Measurements from ENCODE around the gene ZNF555.
"Not testable (repeated sequence)": the region's sequence is repeated elsewhere in the genome, so short reads cannot be mapped to it uniquely, and the experiment has no call there.

The ZNF555 gene

DNA sequence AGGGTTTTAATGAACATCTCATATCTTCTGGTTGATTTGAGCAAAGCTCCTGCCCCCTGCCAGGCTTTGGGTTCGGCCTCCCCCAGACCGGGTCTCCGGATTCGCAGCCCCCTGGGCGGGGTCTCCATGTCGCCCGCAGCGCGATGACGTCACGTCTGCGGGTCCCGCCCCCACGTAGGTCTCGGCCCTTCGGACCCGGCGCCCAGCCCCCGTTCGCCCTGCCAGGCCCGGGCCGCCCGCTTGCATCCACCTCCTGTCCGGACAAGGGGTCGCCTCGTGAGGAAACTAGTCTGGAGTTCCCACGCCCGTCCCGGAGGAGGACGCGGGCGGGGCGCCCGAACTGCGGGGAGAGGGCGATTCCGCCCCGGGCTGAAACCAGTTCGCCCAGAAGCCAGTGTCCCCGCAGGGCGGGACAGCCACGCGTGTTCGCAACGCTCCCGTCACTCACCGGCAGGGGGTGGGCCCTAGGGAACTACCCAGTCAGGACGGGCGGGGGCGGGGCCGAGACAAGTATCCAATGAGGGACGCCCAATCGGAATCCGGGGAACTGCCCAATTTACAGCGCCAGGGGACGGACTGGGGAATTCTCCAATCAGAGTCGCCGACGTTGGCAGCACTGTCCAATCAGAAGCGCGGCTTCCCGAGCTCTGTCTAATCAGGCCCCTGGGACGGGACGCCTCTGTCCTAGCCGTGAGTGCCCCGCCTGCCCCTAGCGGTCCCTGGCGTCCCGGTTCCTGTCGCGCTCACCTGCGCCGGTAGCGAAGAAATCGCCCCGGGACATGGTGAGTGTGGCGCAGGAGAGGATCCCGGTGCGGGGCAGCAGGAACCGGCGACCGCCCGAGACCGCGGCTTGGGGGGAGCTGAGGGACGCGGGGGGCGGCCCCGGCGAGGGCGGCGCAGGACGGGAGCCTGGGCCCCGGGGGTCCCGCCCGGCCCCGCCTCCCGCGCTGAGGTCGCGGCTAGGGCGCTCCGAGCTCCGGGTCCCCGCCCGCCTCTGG, at the start of gene ZNF555:
Gene ZNF555 (plus strand): TSS at position 682 of the 998 bp plus-strand sequence. CDS start 98 bp downstream, at position 780.
- DNase-seq = peak; percentile 98

DNA sequence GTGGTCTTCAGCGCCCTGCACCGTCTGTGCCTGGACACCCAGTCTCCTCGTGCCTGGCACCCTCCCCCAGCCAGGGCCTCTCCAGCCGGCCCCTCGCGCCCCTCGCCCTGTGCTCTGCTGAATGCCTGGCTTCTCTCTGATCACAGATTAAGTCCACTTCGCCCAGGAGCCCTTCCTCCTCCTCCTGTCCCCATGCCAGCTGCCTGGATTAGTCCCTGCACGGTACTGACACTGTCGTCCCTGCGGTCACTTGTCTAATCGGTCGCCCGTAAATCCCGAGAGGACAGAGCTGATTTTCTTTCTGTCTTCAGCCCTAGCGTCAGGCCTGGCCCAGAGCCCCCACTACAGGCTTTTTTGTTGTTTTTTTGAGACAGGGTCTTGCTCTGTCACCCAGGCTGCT, 49.4 kb upstream of the ZNF555 start:
- peak; percentile 53 for DNase-seq

DNA sequence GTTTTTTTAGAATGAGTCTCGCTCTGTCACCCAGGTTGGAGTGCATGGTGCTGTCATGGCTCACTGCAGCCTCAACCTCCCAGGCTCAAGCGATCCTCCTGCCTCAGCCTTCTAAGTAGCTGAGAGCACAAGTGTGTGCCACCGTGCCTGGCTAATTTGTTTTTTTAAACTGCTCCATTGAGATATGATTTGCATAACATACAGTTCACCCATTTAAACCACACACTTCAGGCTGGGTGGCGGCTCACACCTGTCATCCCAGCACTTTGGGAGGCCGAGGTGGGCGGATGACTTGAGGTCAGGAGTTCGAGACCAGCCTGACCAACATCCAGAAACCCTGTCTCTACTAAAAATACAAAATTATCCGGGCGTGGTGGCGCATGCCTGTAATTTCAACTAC, 48.6 kb upstream of the ZNF555 start:
- DNase-seq = not testable (repeated sequence)

DNA sequence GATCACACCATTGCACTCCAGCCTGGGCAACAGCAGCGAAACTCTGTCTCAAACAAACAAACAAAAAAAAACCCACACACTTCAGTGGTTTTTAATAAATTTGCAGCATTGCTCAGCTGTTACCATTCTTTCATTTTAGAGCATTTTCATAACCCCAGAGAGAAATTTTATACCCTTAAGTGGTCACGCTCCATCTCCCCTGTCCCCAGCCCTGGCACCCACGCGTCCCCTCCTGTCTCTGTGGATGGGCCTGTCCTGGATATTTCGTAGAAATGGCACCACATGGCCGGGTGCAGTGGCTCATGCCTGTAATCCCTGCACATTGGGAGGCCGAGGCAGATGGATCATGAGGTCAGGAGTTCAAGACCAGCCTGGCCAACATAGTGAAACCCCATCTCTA, 48.1 kb upstream of the ZNF555 start:
- no peak for DNase-seq

DNA sequence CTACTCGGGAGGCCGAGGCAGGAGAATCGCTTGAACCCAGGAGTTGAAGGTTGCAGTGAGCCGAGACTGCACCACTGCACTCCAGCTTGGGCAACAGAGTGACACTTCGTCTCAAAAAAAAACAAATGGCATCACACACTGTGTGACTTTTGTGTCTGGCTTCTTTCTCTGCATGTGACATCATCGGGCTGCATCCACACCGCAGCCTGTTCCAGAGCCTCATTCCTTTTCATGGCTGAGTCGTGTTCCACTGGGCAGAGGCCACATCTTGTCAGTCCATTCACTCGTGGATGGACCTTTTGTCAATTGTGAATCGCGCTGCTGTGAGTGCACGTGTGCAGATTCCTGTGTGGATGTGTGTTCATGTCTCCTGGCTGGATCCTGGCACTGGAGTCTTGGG, 47.7 kb upstream of the ZNF555 start:
- no peak for DNase-seq

DNA sequence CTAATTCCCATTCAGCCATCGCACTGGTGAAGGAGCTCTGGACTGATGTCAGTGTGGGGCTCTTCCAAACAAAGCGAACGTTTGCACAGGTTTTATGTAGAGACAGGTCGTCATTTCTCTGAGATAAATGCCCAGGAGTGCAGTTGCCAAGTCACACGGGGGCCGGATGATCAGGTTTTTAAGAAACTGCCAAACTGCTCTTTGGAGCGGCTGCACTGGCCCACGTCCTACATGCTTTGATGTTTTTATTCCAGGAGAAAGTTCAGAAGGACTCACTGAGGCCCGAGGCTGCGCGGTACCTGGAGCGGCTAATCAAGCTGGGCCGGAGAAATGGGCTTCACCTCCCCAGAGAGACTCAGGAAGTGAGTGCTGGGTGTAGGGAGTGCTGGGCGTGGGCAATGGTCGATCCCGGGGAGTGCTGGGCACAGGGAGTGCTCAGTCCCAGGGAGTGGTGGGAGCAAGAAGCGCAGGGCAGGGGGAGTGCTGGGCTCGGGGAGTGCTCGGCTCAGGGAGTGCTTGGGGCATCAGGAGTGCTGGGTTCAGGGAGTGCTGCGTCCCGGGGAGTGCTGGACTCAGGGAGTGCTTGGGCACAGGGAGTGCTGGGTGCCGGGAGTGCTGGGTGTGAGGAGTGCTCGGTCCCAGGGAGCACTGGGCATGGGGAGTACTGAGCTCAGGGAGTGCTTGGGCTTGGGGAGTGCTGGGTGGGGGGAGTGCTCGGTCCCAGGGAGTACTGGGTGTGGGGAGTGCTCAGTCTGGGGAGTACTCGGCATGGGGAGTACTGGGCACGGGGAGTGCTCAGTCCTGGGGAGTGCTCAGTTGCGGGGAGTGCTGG, 45.2 kb upstream of the ZNF555 start:
- DNase-seq = no peak

DNA sequence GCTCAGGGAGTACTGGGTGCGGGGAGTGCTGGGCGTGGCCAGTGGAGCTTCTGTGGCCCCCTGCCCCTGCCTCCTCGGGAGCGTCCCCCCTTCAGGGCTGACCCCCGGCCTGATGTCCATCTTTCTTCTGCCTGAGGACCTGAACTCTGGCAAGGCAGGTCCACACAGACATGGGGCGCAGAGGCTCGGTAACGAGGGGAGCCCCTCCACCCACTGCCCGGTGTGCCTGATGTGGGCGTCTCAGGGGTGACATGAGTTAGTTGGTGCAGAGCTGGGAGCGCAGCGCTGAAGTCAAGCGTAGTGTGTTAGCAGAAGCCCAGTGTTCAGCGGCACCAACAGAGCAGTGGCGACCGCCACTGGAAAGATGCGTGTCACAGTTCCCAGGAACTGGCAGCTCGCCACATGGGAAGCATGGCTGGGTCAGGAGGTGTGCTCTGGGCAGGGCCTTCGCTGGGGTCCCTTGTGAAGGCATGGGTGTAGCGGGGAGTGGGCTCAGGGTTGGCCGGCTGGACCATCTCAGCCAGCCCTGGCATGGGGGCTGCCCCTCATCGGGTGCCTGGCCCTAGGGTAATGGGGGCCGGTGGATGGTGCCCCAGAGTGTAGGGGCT, 44.5 kb upstream of the ZNF555 start:
- DNase-seq = no peak

DNA sequence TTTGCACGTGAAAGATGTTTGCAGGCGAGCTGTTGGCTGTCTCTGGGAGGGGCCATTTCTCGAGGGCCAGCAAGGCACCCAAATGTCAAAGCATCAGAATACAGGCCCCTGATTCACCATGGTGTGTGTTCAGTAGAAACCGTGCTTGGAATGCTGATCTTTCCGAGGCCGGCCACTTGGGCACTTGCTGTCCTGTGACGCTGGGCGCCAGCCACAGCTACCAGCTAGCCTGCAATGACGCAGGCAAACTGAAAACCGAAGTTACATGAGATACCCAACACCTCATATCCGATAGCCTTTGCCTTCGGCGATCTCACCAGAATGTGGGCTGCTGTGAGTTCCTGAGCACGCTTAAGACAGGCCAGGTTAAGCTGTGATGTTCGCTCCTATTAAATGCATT, 44.0 kb upstream of the ZNF555 start:
- no peak for DNase-seq

DNA sequence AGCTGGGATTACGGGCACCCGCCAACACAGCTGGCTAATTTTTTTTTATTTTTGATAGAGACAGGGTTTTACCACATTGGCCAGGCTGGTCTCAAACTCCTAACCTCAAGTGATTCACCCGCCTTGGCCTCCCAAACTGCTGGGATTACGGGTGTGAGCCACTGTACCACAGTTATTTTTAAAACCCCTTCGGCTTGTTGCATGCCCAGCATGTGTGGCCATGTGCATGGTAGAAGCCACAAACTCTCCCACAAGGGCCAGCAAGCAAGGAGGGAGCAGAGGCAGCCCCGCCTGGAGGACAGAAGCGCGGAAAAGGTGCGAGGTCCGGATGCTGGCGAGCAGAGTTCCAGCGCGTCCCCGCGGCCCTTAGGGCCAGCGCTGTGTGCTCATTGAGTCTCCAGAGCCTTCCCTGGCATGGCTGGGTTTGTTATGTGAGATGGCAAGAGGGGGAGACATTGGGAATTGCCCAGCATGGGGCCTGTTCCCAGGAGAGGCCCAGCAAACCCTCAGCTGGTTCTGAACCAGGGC, 43.1 kb upstream of the ZNF555 start:
- DNase-seq = no peak

DNA sequence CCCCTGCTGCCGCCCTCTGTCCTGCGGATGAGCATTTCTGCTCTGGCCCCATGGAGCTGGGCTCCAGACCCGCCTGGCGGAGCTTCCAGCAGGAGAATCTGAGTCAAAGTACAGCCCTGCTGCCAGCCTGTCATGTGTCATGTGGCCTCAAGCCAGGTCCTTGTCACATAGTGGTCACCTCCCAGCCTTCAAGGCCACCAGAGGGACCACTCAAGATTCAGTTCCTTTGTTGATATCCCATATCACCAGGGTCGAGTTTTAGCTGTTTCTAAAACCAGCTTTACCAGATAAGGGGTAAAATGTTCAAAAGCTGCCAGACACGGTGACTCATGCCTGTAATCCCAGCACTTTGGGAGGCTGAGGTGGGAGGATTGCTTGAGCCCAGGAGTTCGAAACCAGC, 42.5 kb upstream of the ZNF555 start:
- DNase-seq = no peak

DNA sequence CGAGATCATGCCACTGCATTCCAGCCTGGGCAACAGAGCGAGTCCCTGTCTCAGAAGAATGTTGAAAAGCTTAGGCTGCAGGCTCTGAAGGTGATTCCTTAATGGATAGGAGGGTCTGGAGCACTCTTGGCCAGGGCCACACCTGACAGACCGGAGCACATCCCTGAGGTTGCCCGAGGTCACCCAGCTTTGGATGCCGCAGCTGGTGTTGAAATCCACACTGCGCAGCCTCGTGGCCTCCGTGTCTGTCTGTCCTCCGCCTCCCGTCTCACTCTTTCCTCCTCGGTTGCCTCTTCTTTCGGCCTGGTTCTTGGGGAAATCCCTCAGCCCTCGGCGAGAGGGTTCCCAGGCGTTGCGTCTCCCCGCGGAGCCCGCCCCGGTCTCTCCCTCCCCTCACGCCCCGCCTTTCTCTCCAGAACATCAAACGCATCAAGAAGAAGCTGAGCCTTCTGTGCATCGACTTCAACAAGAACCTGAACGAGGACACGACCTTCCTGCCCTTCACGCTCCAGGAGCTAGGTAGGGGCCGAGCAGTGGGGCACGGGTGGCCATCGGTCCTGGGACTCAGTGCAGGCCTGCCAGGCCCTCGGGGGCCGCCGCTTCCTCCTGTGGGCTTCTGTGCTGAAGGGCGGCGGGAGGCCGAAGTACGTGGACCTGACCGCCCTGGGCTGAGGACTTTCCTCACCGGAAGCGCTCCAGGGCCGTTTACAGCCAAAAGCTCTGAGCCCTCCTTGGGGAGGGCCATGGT, 41.8 kb upstream of the ZNF555 start:
- no peak for DNase-seq

DNA sequence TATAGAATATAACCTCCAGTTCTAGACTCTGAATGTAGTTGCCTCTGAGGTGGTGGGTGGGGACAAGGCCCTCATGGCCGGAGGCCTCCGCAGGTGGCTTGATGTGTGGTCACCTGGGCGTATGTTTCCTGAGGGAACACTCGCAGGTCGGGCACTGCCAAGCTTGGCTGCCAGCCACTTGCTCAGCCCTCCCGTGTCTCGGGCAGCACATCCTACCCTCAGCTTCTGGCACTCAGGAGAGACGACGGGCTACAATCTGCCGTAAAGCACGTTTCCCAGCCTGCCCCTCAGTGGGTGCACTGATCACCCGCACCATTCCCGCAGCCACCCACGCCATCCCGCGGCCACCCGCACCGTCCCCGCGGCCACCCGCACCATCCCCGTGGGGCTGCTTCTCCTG, 40.8 kb upstream of the ZNF555 start:
- no peak for DNase-seq

DNA sequence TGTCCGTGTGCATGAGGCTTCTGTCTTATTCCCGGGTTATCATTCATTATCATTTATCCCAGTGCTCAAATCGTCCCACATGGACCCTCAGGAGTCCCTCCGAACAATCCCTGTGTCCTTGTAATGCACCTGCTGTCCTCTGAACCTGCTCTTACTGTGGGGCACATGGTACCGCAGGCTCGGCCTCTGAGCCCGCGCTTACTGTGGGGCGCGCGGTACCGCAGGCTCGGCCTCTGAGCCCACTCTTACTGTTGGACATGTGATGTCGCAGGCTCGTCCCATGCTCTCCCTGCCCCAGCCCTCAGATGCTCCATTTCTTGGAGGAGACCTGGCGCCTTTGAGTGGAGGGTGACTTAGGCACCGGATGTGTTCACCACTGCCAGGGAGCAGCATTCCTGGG, 38.4 kb upstream of the ZNF555 start:
- no peak for DNase-seq

DNA sequence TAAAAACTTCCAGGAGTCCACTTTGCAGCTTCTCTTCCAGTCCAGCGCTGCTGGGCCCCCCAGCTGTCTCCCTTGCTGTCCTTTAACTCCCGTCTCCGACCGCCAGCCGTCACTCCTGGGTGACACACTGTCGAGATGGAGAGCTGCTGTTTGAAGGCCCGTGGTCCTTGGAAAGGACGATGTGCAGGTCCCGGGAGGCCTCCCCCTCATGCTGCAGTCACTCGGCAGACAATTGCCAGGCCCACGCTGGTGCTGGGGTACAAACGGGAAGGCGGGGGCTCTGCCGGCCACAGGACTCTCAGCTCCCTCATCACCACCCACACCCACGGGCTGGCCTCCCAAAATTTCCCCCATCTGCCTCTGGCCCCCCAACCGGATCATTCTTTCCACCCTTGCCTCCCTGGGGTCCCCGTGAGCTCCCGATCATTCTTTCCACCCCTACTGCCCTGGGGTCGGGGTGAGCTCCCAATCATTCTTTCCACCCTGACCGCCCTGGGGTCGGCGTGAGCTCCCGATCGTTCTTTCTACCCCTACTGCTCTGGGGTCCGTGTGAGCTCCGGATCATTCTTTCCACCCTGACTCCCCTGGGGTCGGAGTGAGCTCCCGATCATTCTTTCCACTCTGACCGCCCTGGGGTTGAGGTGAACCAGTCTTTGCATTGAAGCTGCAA, 37.7 kb upstream of the ZNF555 start:
- no peak for DNase-seq

DNA sequence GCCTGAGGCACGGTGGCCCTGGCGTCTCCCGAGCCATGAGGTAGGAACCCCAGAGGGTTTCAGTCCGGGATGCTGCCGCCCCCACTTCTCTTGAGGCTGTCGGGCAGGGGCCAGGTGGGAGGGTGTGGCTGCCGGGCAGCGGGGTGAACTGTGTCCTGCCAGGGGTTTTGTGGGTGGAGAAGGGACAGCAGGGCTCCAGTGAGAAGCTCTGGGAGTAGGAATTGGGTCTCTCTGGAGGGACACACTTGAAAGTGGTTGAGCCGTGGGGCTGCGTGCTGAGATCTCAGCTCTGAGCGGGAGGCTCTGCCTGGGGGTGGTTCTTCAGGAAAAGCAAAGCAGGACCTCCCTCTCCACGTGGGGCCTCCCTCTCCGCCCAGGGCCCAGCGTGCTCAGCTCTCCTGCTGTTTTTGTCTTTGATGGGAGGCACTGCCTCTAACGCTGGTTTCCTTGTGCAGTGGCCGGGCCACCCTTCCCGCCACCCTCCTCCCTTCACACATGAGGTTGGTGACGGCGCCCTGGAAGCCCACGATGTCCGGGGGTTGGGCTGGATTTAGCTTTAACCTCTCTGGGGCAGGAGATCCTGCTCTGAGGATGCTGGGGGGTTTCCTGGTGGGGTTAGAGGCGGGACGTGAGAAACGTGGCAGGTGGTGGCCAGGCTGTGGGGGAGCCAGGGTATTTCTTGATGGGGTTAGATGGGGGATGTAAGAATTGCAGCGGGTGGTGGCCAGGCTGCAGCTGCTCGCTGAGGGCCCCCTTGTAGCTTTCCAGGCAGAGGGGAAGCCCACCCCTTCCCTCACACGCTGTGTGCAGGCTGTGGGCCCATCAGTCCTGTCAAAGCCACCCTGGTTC, 36.9 kb upstream of the ZNF555 start:
- no peak for DNase-seq

DNA sequence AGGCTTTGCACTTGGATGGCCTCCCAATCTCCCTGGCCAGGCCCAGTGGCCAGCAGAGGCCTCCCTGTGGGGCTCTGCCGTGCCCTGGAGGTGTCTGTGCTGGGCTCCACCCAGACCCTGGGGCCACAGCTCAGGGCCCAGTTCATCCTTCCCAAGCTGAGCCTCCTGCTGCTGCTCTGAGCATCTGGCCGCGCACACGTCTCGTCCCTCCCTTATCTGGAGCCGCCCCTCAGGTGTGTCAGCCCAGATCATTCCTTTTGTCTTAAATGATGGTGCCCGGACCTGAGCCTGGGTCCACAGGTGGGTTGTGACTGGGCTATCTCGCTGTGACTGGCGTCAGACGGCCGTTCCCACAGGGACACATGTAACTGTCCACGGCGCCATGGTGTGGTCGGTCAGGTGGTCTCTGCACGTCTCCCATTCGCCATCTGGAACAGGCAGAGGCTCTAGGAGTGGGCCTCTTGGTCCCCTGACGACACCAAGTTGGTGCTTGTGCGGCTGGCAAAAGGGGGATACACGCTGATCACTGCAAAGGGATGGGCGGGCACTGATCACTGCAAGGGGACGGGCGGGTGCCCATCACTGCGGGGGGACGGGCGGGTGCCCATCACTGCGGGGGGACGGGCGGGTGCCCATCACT, 35.9 kb upstream of the ZNF555 start:
- no peak for DNase-seq

DNA sequence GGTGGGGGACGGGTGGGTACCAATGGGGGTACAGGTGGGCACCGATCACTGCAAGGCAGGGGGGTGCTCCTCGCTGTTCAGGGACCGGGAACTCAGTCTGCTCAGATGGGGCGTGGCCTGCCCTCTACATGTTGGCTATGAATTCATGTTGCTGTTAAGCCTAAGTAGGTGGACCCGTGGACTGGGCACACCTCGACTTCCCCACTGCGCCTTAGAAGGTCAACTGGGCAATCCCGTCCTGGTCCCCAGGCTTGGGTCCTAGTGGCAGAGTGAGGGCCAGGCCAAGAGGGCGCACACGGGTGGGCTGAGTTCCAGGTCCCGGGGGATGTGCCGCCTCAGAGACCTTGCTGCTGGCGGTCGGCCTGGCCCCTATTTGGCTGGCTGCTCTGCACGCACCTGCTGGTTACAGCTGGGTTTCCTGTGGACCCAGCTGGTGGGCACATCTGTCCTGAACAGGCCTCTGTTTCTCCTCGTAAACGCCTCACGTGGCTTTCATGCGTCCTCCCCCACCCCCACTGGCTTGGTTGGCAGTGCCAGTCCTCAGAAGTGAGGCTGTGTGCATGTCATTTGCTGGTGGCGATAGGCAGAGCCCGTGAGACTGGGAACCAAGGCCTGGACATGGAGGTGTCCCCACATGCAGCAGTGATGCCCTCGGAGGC, 35.2 kb upstream of the ZNF555 start:
- DNase-seq = no peak

DNA sequence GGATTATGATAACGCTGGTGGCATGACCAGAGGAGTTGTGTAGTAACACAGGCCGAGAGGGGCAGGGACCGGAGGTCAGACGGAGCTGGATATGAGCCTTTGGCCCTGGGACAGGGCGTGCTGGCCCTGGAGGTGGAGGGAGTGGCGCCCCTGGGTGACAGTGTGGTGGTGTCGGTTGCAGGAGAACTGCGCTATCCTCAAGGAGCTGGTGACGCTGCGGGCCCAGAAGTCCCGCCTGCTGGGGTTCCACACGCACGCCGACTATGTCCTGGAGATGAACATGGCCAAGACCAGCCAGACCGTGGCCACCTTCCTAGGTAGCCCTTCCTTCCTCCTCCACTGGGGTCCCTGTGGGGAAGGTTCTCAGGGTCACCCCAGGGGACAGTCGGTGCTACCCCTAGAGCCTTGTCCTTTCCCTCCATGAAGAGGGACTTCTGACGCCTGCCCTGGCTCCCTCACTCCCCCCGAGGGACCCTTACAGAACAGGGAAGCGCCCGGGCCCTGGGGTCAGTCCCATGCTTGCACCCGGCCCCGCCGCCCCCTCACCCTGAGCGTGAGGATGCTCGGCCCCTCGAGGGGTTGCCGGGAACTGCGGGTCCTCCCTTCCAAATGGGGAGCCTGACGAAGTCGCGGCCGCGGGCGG, 34.4 kb upstream of the ZNF555 start:
- DNase-seq = no peak

All from NCI-H82 (cell line).